ENCODE measurements around the gene DENND5B.
"Not testable (repeated sequence)": the region's sequence is repeated elsewhere in the genome, so short reads cannot be mapped to it uniquely, and the experiment has no call there.

DENND5B gene

DNA sequence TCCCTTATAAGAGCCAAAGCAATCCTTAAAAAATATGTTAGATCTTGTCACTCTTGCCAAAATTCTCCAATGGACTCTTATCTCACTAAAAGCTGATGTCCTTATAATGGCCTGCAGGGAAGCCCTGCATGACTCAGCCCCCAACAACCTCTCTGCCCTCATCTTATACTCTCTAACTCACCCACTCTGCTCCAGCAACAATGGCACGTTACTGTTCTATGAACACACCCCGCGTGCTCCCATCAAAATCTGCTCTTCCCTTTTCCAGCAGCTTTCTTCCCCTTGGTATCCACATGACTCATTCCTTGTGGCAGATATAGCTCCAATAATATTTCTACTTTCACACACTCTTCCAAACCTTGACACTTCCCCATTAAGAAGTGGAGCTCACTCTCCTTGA, 108.1 kb downstream of the DENND5B start:
- DNase-seq (ENCODE audit: low read depth, low spot score): no peak
- no peak overlapping the region for H3K4me3 ChIP-seq (ENCODE audit: low read length)

DNA sequence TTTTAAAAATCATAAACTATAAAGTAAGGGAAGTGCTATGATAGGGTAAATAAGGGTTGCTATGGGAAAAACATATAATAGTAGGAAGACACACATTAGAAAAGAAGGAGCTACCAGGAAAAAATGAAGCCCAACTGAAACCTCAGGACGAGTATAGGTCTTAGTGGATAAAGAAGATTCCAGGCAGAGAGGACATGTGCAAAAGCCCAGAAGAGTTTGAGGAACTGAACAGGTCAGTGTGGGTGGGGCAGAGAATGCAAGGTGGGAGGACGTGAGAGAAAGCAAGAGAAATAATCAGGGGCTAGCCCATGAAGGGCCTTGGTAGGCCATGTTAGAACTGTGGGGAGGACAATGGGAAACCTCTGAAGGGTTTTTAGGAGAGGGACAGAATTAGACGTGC, 109.5 kb downstream of the DENND5B start:
- DNase-seq (ENCODE audit: low read depth, low spot score): no peak
- no peak overlapping the region for H3K4me3 ChIP-seq (ENCODE audit: low read length)

DNA sequence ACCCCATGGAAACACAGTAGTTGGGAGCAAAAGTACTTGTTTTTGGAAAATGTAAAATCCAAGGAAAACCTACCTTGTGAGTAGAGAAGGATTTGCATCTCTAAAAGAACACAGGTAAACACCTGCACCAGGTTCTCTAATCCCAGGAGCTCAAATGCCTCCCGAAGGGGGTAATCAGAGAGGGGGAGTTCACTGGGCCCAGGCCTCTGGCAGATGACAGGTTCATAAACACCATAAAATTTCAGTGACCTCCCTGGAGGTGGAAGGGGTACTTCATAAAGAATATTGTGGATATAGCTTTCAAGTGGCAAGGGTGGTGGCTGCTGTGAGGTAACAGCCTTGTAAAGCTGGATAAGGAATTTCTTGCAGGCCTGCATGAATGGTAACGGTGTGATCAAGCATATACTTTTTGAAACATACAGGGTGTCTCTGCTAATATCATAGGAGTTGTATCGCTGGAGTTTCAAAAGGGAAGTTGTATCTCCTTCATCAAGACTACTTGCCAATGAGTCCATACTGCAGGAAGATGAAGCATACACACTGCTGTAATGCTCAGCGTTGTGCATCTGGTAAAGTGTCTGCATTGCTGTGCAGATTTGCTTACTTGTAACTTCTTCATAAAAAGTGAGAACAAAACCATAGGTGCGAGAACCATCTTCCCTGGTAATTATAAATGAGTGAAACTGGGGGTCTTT, 111.3 kb downstream of the DENND5B start:
- no peak for DNase-seq (ENCODE audit: low read depth, low spot score)
- no peak overlapping the region for H3K4me3 ChIP-seq (ENCODE audit: low read length)

DNA sequence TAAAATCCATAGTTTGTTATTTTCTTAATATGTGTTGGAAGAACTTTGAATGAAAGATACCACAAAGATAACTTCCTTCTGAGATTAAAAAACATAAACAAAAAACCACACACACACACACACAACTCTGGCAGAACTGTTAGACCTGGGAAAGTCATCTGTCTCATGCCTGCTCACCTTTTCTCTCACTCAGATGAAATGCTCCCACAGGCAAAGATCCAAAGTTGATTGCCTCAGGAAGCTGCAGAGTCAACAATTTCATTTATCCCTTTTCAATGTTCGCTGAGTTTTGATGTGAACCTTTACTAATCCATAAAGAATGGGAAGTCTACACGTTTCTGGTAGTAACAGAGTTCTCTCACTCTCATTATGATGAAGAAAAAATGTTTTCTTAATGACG, 112.0 kb downstream of the DENND5B start:
- no peak overlapping the region for H3K4me3 ChIP-seq (ENCODE audit: low read length)
- no peak for DNase-seq (ENCODE audit: low read depth, low spot score)

DNA sequence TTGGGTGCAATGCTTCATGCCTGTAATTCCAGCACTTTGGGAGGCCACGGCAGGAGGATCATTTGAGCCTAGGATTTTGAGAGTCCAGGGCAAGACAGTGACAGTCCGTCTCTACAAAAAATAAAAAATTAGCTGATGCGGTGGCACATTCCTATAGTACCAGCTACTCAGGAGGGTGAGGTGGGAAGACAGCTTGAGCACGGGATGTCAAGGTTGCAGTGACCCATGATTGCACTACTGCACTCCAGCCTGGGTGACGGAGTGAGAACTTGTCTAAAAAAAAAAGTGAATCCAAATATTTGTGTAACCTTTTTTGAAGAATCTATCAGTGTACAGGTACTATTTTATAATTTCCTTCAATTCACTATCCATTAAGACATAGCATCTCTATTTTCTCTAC, 112.5 kb downstream of the DENND5B start:
- H3K4me3 ChIP-seq (ENCODE audit: low read length): no peak overlapping the region

DNA sequence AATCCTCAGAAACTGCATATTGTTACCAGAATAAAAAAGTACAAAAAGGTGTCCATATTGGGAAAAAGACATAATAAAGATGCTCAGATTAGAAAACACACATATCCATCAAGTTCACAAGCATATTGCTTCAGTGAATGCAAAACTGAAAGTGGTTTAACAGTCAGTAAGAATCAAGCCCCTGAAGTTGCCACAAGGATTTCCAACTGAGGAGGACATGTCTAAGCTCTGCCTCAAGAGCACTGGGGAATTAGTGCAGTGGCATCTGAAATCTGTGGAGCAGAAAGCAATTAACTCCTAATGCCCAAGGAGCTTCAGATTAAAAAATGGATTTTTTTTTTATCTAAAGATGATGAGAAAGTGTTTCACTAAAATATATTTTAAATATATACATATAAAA, 113.2 kb downstream of the DENND5B start:
- peak; percentile 29 for DNase-seq (ENCODE audit: low read depth, low spot score)
- no peak overlapping the region for H3K4me3 ChIP-seq (ENCODE audit: low read length)

More for the DNA sequence above, 112.5 kb downstream of the DENND5B start:
- no peak for DNase-seq (ENCODE audit: low read depth, low spot score)

DNA sequence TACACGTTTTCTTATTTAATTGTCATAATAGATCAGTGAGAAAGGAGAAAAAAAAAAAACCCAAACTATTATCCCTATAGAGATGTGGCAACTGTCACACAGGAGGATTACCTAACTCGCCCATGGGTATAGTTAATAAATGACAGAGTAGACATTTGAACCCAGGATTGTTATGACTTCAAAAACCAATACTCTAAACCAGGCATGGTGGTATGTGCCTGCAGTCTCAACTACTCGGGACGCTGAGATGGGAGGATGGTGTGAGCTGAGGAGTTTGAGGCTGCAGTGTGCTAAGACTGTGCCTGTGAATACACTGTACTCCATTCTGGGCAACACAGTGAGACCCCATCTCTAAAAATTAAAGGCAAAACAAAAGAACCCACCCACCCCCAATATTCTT, 114.5 kb downstream of the DENND5B start:
- H3K4me3 ChIP-seq (ENCODE audit: low read length): no peak overlapping the region
- DNase-seq (ENCODE audit: low read depth, low spot score): no peak

DNA sequence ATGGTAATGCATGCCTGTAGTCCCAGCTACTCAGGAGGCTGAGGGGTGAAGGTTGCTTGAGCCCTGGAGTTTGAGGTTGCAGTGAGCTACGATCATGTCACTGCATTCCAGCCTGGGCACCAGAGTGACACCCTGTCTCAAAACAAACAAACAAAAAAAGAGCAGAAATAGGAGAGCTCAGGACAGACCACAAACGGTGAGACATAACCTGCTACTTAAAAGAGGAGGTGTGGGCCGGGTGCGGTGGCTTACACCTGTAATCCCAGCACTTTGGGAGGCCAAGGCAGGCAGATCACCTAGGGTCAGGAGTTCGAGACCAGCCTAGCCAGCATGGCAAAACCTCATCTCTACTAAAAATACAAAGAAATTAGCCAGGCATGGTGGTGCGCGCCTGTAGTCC, 115.3 kb downstream of the DENND5B start:
- not testable (repeated sequence) for DNase-seq (ENCODE audit: low read depth, low spot score); H3K4me3 ChIP-seq (ENCODE audit: low read length)

DNA sequence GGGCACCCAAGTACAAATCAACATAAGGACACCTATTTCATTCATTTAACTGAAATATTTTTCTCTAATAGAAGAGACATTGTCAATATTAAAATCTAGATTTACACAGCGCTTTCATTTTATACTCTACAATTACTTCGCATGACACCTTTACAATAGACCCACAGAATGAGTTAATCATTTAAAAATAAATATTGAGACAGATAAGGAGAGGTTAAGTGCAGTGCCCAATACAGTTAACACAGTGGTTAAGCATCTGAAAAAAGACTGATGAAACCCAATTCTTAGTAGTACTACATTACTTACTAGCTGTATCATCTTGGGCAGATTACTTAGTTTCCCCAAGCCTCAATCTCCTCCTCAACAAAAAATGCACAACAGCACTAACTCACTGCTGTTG, 116.2 kb downstream of the DENND5B start:
- no peak for DNase-seq (ENCODE audit: low read depth, low spot score)
- no peak overlapping the region for H3K4me3 ChIP-seq (ENCODE audit: low read length)

DNA sequence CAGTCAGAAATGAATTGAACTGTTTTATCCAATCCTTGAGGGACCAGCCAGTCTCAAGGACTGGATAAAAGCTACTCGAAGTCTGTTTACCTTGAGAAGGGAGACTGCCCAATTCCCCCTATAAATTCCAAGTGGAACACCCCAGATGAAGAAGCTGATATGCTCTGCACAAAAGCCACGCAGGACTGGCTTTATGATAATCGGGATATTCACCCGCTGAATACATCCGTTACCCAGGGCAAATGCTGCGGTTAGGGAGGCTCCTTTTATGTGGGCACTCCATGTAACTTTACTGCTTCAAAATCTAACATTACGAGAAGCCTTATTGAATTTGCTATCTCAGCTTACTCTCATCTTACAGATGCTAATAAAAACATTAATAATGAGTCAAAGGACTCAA, 119.1 kb downstream of the DENND5B start:
- no peak overlapping the region for H3K4me3 ChIP-seq (ENCODE audit: low read length)
- peak; percentile 83 for DNase-seq (ENCODE audit: low read depth, low spot score)

DNA sequence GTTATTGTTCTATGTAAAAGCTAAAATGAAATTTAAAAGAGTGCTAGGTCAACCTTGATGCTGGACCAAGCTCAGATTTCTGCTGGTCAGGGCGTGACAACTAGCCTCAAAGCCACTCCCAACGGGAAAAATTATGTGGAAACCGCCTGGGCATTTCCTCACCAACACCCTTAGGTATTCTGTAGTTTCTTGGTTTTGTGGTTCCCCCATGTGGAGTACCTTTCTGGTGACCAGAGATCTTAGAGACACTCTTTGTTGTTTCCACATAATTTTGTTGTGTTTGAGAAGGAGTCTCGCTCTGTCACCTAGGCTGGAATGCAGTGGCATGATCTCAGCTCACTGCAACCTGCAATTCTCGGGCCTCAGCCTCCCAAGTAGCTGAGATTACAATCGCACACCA, 119.9 kb downstream of the DENND5B start:
- no peak for DNase-seq (ENCODE audit: low read depth, low spot score)
- no peak overlapping the region for H3K4me3 ChIP-seq (ENCODE audit: low read length)

DNA sequence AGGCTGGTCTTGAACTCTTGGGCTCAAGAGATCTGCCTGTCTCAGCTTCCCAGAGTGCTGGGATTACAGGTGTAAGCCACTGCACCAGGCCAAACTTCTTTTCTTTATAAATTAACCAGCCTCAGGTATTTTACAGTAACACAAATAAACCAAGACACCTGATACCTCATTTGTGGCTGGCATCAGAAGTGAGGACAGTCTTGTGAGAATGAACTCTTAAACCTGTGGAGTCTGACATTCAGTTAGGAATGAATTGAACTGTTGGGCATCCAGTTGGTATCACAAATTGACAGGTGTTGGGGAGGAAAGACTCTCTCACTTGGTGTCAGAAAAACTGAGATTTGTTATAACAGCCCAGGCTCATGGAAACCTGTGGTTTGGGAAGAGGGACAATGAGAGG, 120.5 kb downstream of the DENND5B start:
- no peak overlapping the region for H3K4me3 ChIP-seq (ENCODE audit: low read length)
- no peak for DNase-seq (ENCODE audit: low read depth, low spot score)

DNA sequence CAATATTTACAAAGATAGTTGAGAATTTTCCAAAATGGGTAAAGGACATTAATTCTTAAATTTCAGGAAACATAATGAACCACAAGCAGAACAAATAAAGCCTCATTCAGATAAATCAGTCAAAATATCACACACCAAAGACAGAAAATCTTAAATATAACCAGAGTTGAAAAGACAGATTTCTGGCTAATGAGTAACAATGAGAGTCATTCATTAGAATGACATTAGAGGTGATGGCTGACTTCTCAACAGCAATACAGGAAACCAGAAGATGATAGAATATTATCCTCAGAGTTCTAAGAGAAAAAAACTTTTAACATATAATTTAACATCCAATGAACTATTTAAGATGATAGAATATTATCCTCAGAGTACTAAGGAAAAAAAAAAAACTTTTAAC, 124.2 kb downstream of the DENND5B start:
- H3K4me3 ChIP-seq (ENCODE audit: low read length): no peak overlapping the region
- no peak for DNase-seq (ENCODE audit: low read depth, low spot score)

DNA sequence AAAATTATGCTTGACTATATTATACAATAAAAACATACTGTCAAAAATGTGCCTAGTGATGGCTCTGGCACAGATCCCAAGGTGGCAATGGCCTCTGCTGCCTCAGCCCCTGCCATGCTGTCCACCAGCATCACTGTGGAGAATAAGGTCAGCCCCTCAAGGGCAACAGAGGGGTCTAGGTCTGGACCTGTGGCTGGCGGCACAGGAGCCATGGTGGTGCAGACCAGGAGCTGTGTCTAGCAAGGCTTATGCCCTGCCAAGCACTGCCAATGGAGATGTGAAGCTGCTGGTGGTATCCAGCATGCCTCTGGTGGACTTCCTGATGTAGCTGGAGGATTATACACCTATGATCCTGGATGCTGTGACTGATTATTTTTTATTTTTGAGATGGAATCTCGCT, 125.9 kb downstream of the DENND5B start:
- DNase-seq (ENCODE audit: low read depth, low spot score): no peak

DNA sequence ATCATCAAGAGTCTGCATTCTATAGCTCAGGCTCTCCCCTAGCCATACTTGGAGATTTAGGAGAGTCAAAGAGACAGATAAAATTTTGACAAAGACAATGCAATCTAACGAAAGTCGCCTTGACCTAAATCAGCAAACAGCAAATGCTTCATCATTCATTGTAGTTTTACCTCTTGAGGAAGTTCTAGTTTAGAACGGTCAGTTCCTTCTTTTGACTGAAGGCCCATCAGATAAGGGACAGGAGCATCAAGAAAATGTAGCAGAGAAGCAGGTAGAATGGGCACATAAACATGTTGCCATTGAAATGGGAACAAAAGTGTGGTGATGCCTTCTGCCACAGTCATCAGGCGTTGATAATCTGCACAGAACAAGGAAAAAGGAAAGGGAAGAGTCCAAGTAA, 130.9 kb downstream of the DENND5B start:
- no peak for DNase-seq (ENCODE audit: low read depth, low spot score)
- no peak overlapping the region for H3K4me3 ChIP-seq (ENCODE audit: low read length)

More for the DNA sequence above, 125.9 kb downstream of the DENND5B start:
- H3K4me3 ChIP-seq (ENCODE audit: low read length): no peak overlapping the region

DNA sequence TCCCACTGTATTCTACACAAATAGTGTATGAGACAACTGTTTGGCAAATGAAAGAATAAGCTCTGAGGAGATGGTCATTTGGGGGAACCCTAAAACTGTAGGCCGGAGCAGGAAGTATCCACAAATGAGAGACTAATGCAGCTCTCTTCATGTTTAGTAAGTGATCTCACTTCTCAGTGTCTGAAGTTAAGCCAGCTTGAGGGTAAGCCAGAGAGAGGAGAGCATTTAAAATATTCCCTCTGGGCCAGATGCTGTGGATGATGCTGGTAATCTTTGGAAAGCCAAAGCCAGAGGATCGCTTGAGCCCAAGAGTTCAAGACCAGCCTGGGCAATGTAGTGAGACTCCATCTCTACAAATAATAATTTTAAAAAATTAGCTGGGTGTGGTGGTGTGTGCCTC, 134.4 kb downstream of the DENND5B start:
- DNase-seq (ENCODE audit: low read depth, low spot score): no peak
- no peak overlapping the region for H3K4me3 ChIP-seq (ENCODE audit: low read length)

DNA sequence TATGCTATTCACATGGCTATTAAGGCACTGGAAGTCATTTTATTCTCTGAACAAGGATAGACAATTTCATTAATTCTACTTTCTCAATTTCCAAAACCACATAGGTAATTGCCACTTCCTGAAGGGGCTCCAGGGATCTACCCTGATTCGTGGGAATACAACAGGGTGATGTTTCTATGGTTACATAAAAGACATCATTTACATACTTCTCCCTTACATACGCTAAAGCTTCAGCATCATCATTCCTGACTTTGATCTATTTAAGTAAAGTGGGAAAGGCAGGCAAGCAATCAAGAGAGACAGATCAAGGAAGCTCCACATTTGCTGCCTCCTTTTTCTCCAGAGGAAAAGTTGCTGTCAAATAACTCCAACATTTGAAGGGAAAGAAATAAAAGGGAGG, 146.2 kb downstream of the DENND5B start:
- DNase-seq (ENCODE audit: low read depth, low spot score): no peak
- H3K4me3 ChIP-seq (ENCODE audit: low read length): no peak overlapping the region

DNA sequence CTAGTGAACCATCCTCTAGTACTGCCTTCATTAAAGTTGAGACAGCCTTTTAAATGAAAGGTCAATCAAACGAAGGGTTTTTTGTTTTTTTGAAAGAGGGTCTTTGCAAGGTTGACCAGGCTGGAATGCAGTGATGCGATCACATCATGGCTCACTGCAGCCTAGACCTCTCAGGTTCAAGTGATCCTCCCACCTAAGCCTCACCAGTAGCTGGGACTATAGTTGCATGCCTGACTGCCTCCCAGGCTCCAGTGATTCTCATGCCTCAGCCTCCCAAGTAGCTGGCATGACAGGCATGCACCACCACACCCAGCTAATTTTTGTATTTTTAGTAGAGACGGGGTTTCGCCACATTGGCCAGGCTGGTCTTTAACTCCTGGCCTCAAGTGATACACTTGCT, 150.3 kb downstream of the DENND5B start:
- no peak overlapping the region for H3K4me3 ChIP-seq (ENCODE audit: low read length)
- no peak for DNase-seq (ENCODE audit: low read depth, low spot score)

DNA sequence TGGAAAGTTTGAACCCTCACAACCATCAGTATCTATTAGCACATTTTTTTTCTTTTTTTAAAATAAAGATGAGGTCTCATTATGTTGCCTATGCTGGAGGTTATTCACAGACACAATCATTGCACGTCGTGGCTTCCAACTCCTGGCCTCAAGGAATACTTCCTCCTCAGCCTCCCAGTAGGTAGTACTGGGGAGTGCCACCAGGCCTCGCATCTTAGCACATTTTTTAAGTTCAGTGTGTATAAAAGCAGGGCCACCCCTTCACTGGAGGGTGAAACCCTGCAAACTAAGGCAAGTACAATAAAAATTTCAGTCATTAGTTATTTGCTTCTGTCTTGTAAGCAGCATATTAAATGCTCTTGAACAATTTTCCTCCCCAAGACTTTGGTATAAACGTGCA, 150.8 kb downstream of the DENND5B start:
- DNase-seq (ENCODE audit: low read depth, low spot score): no peak
- no peak overlapping the region for H3K4me3 ChIP-seq (ENCODE audit: low read length)

DNA sequence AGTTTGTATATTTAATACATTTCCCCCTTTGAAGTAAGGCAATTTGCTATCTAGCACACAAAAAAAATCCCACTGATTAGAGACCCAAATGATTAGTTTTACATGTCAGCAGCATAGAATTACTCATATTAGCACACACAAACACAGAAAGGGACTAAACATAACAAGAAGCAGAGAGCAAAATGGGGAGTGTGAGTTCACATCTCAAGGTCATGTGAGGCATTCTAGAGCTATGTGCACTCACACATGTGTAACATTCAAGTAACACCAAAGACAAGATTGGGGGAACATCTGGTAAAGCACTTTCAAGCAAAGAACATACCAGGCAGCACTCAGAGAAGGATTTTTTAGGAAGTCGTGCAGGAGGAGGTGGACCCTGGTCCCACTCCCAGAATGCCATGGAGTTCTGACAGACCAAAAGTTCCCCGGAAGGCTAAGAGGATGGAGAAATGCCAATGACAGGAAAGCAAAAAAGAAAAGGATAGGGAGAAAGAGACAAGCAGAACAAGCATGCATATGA, 159.2 kb downstream of the DENND5B start:
- no peak for DNase-seq (ENCODE audit: low read depth, low spot score)
- no peak overlapping the region for H3K4me3 ChIP-seq (ENCODE audit: low read length)

DNA sequence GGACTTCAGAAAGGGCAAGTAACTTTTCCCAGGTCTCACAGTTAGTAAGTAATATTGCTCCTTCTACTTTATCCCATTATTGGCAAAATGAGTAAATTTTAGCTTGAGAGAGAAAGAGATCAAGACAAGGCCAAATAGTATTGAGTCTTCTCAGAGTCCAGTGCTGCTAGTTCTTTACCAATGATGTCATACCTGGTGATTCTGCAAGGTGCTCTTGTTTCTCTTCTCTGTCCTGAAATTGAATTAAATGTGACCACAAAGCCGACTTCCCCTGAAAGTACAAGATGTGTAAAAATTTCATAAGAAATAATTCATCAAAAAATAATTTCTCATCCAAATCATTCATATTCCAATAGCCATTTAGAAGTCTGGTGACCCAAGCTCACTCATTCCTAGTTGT, 167.5 kb downstream of the DENND5B start:
- H3K4me3 ChIP-seq (ENCODE audit: low read length): no peak overlapping the region
- no peak for DNase-seq (ENCODE audit: low read depth, low spot score)

Data from Jurkat, Clone E6-1 (cell line).